Measurements from ENCODE around the gene SULT4A1. TPM values are rescaled to one million over a fixed set of nuclear protein-coding genes. Genes with fewer than 3 reads are reported as not detected.
A peak's percentile ranks its signal among the peaks of the same experiment; 100 is the strongest.

The SULT4A1 gene
- total RNA-seq, 2 experiments from 2014 or later: not detected

DNA sequence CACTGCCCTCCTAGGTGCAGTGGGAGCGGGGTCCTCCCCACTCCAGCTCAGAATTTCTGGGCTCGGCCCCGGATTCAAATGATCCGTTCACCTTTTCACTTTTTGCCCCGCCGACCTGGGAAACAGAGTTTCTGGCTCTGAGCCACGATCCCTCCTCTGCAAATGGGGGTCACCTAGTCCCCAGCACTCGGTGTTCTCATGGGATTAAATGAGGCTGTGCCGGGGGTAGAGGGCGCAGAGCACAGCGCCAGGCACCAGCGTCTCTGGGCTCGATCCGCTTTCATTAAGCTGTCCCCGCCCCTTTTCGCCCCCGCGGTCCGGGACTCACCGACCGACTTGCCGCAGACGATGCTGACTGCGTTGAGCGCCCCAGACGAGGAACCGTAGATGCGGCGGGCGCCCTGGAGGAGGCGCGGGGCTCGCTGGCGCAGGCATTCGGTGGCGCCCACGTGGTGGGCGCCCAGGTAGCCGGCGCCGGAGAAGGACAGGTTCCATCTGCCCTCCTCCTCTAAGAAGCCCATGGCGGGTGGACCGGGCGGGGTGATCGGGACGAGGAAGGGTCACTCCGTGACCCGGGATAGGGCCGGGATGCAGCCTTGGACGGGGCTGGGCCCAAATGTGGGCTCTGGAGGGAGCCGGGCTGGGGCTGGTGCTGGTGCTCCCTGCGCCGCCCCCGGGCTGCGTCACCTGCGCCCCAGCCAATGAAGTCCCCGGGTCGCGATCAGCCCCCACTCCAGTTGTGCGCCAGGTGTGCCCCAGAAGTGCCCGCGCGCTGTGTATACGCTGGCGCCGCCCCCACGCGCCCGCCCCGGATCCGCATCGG lies 29.3 kb upstream of the SULT4A1 start, which contains the start of gene PNPLA5:
PNPLA5 (minus strand) TSS at position 654 of the 823 bp plus-strand sequence; CDS start at position 521, 133 bp downstream.
- H3K4me3 Mint-ChIP-seq: no peak within 1 kb of the TSS
- CTCF ChIA-PET: no interaction called here
- POLR2A ChIA-PET: no interaction called here
- peak; percentile 71 for DNase-seq
- TF ChIP-seq, protein P1, sequence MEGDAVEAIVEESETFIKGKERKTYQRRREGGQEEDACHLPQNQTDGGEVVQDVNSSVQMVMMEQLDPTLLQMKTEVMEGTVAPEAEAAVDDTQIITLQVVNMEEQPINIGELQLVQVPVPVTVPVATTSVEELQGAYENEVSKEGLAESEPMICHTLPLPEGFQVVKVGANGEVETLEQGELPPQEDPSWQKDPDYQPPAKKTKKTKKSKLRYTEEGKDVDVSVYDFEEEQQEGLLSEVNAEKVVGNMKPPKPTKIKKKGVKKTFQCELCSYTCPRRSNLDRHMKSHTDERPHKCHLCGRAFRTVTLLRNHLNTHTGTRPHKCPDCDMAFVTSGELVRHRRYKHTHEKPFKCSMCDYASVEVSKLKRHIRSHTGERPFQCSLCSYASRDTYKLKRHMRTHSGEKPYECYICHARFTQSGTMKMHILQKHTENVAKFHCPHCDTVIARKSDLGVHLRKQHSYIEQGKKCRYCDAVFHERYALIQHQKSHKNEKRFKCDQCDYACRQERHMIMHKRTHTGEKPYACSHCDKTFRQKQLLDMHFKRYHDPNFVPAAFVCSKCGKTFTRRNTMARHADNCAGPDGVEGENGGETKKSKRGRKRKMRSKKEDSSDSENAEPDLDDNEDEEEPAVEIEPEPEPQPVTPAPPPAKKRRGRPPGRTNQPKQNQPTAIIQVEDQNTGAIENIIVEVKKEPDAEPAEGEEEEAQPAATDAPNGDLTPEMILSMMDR (IDR thresholded peaks at IDR 0.05): no peak
- H3K27me3 Mint-ChIP-seq: peaks cover 29% of the 10 kb centered on the region
- peaks cover 3% of the 10 kb centered on the region for H3K4me1 Mint-ChIP-seq (ENCODE audit: low read depth)
- H3K27ac Mint-ChIP-seq: no peak within 1 kb of the TSS
- no peaks in the 10 kb centered on the region for H3K9me3 Mint-ChIP-seq
- ATAC-seq: peak; percentile 79
- no peaks in the 10 kb centered on the region for H3K36me3 Mint-ChIP-seq (ENCODE audit: low read depth)
- intact Hi-C loops (cut with micrococcal nuclease): no loop called here

DNA sequence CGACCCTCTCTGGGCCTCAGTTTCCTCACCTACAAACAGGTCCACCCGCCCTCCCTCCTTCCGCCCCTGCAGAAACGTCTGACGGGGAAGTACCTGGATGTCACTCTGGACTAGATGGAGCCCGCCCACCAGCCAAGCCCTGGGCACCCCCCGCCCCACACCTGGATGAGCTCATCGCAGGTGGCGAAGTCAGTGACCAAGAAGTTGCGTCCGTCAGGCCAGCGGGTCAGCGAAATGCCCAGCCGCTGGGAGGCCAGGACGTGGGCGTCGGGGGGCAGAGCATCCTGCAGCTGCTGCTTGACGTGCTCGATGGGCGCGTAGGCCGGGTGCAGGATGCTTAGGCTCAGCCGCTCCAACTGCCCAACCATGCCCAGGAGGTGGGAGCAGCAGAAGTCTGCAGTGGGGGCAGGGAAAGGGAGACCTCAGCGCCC lies 28.6 kb upstream of the SULT4A1 start:
- Mint-ChIP-seq H3K9me3 (no peaks in the 10 kb centered on the region), H3K36me3 (ENCODE audit: low read depth) (no peaks in the 10 kb centered on the region), H3K27me3 (peaks cover 29% of the 10 kb centered on the region), H3K4me3 (no peak overlapping the region), H3K4me1 (ENCODE audit: low read depth) (peaks cover 3% of the 10 kb centered on the region), H3K27ac (no peak overlapping the region)
- ATAC-seq: no peak
- intact Hi-C loops (cut with micrococcal nuclease): no loop called here
- ChIA-PET CTCF (no interaction called here), POLR2A (no interaction called here)
- no peak for DNase-seq
- TF ChIP-seq, protein P1 (IDR thresholded peaks at IDR 0.05): no peak

DNA sequence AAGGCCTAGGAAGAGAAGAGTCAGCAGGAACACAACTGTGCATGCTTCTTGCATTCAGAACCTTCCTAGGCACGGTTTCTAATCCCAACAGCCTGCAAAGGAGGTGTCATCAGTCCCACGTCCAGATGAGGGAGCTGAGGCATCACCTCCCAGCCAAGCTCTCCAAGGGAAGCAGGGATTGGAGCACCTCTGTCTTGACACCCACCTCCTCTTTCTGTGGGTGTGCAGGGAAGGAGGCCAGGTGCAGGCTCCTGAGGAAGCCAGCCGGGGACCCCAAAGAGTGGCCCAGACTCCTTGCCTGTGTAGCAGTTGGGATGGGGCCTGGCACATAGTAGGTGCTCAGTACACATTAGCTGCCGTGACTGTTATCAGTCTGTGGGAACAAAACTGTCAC lies 27.5 kb upstream of the SULT4A1 start:
- intact Hi-C loops (cut with micrococcal nuclease): no loop called here
- no peak for ATAC-seq
- Mint-ChIP-seq H3K4me3 (no peak overlapping the region), H3K4me1 (ENCODE audit: low read depth) (peaks cover 3% of the 10 kb centered on the region), H3K27me3 (peaks cover 33% of the 10 kb centered on the region), H3K27ac (no peak overlapping the region), H3K36me3 (ENCODE audit: low read depth) (no peaks in the 10 kb centered on the region), H3K9me3 (no peaks in the 10 kb centered on the region)
- TF ChIP-seq, protein P1 (IDR thresholded peaks at IDR 0.05): no peak
- ChIA-PET POLR2A (no interaction called here), CTCF (no interaction called here)
- DNase-seq: no peak

DNA sequence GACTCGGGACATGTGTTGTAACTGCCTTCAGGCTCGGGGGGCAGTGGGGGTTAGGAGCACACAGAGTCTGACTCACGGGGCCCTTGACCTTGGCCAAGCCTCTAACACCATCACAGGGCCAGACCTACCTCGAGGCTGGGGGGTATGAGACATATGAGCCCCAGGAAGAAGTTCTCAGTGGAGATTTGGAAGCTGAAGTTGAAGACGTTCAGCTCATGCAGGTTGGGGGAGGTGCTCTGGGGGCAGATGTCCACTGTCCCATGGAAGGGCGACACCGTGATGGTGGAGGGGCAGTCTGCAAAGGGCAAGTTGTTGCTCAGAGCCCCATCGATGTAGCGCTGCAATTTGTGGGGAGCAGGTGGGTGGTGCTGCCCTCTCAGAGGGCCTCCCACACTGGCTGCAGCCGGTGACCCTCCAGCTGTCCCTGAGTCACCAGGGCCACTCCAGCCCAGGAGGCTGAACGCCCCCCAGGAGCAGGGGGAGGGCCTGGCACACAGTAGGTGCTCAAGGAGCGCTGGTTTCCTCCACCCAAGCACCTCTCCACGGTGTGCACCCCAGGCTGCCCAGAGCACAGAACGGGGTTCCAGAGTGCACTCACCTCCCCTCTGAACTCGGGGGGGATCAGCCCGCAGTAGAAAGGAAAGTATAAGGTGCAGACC lies 27.0 kb upstream of the SULT4A1 start:
- no peaks in the 10 kb centered on the region for H3K9me3 Mint-ChIP-seq
- intact Hi-C loops (cut with micrococcal nuclease): no loop called here
- peaks cover 3% of the 10 kb centered on the region for H3K4me1 Mint-ChIP-seq (ENCODE audit: low read depth)
- CTCF ChIA-PET: no interaction called here
- POLR2A ChIA-PET: no interaction called here
- ATAC-seq (no peak), DNase-seq (no peak)
- no peaks in the 10 kb centered on the region for H3K36me3 Mint-ChIP-seq (ENCODE audit: low read depth)
- no peak overlapping the region for H3K27ac Mint-ChIP-seq
- TF ChIP-seq, protein P1 (IDR thresholded peaks at IDR 0.05): no peak
- H3K27me3 Mint-ChIP-seq: peaks cover 33% of the 10 kb centered on the region
- no peak overlapping the region for H3K4me3 Mint-ChIP-seq

DNA sequence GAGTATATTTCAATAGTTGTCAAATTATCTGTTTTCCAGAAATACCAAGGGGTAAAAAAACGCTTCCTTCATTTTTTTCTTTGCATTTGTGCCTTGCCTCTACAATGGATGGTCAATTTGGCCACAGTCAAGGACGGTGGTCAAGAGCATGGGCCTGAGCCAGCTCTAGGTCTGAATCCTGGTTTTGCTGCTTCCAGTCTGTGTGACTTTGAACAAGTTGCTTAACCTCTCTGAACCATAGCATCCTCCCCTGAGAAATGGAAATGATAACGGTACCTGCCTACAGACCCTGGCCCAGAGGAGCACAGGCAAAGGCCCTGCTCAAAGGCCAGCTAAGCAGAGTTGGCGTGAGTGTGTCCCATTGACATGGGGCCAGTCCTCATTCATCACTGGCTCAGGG lies 26.4 kb upstream of the SULT4A1 start:
- Mint-ChIP-seq H3K27me3 (peaks cover 30% of the 10 kb centered on the region), H3K4me1 (ENCODE audit: low read depth) (peaks cover 3% of the 10 kb centered on the region), H3K4me3 (no peak overlapping the region), H3K27ac (no peak overlapping the region), H3K9me3 (no peaks in the 10 kb centered on the region), H3K36me3 (ENCODE audit: low read depth) (no peaks in the 10 kb centered on the region)
- intact Hi-C loops (cut with micrococcal nuclease): no loop called here
- no peak for ATAC-seq
- no peak for DNase-seq
- TF ChIP-seq, protein P1 (IDR thresholded peaks at IDR 0.05): no peak
- ChIA-PET POLR2A (no interaction called here), CTCF (no interaction called here)

Data from activated CD8-positive, alpha-beta T cell treated with anti-CD3 and anti-CD28 coated beads for 36 hours (primary cell).